Adrenal gland (tissue), 5 donors: ENCODE results near the gene GALNT10.

Experiments used
- POLR2A ChIP-seq, 2 donors: fragments of 450-650 bp; IDR thresholded peaks; one replicate each; pipeline ENCODE4 v1.6.1; 2017; ENCODE audit warnings: antibody characterized with exemption in 2 of 2, mild to moderate bottlenecking in 2 of 2, moderate library complexity in 1 of 2
- TF ChIP-seq, protein P1 (sequence below), 6 experiments: fragments of 450-650 bp in 4 of 6; fragments of 200-600 bp in 2 of 6; sonication (generic) in 1 of 6; IDR thresholded peaks; 1 replicate in 5 of 6; 2 replicates in 1 of 6; pipeline versions ENCODE4 v1.5.1 to v1.8.0; 2016 to 2021; ENCODE audit warnings: antibody characterized with exemption in 6 of 6, mild to moderate bottlenecking in 2 of 6, moderate library complexity in 1 of 6
- donor health status: DM: no; HTN: no; CAD: no.

DNA sequence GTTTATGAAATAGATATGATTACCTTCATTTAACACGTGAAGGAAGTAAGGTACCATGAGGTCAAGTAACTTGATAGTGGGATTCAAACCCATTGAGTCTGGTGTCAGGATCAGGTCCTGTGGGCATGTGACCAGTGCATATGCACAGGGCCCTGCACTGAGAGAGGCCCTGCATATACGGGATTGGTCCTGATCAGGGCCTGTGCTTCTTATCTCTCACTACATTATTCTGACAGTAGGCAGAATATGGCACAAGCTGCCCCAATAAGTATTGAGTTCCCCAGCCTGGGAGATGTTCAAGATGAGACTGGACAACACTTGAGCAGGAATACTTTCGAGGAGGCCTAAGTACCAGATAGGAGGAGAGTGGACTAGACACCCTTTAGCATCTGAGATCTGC, 44.0 kb downstream of the GALNT10 start:
- TF ChIP-seq, protein P1, sequence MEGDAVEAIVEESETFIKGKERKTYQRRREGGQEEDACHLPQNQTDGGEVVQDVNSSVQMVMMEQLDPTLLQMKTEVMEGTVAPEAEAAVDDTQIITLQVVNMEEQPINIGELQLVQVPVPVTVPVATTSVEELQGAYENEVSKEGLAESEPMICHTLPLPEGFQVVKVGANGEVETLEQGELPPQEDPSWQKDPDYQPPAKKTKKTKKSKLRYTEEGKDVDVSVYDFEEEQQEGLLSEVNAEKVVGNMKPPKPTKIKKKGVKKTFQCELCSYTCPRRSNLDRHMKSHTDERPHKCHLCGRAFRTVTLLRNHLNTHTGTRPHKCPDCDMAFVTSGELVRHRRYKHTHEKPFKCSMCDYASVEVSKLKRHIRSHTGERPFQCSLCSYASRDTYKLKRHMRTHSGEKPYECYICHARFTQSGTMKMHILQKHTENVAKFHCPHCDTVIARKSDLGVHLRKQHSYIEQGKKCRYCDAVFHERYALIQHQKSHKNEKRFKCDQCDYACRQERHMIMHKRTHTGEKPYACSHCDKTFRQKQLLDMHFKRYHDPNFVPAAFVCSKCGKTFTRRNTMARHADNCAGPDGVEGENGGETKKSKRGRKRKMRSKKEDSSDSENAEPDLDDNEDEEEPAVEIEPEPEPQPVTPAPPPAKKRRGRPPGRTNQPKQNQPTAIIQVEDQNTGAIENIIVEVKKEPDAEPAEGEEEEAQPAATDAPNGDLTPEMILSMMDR (IDR thresholded peaks at IDR 0.05): no peak
- no peak for TF ChIP-seq POLR2A (IDR thresholded peaks at IDR 0.05)
